ENCODE results near the gene TLR1. TPM values are rescaled to one million over a fixed set of nuclear protein-coding genes. Genes with fewer than 3 reads are reported as not detected.
"Not testable (repeated sequence)": the region's sequence is repeated elsewhere in the genome, so short reads cannot be mapped to it uniquely, and the experiment has no call there.

The TLR1 gene
- total RNA-seq, 1 experiment from 2014 or later, result not detected

DNA sequence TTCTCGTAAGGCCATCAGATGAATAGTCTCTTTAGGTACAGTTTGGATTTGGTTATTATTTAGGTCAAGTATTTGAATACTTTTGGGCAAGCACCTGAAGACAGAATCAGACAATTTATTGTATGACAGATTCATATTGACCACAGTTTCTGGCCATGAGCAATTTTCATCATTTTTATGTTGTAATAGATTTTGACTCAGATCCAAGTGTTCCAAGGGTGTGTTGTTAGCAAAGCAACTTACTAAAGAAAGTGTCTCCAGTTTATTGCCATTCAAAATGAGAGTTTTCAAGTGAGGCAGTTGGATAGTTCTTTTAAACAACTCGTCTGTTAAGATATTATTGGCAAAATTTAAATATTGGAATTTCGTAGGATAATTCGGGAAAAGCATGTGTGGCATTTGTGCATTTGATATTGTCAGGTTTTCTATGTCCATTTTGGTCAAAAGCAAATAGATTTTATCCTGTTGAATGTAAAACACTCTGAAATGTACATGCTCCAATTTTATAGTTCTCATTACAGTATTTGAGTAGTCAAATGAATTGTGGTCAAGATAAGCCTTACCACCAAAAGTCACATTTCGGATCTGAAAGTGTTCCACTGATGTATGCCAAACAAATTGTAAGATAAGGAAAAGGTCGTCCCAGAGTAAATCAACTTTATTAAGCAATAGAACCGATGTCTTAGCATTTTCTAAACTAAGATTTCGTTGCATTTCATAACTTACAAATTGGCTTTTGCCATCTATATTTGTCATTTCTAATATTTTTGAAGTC, 30.2 kb downstream of the TLR1 start:
- TF ChIP-seq, protein P1, sequence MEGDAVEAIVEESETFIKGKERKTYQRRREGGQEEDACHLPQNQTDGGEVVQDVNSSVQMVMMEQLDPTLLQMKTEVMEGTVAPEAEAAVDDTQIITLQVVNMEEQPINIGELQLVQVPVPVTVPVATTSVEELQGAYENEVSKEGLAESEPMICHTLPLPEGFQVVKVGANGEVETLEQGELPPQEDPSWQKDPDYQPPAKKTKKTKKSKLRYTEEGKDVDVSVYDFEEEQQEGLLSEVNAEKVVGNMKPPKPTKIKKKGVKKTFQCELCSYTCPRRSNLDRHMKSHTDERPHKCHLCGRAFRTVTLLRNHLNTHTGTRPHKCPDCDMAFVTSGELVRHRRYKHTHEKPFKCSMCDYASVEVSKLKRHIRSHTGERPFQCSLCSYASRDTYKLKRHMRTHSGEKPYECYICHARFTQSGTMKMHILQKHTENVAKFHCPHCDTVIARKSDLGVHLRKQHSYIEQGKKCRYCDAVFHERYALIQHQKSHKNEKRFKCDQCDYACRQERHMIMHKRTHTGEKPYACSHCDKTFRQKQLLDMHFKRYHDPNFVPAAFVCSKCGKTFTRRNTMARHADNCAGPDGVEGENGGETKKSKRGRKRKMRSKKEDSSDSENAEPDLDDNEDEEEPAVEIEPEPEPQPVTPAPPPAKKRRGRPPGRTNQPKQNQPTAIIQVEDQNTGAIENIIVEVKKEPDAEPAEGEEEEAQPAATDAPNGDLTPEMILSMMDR (conservative IDR thresholded peaks at IDR 0.05), result no peak

GRCh38 chr4:38770281-38770680, 34.3 kb downstream of the TLR1 start:
- no CpG with 5 or more reads among the region's 2 CpGs for WGBS (ENCODE audit: extremely low coverage, insufficient read length, low lambda C conversion rate)

More for the DNA sequence above, 30.2 kb downstream of the TLR1 start:
- no peak overlapping the region for H3K9ac ChIP-seq (ENCODE audit: extremely low read depth, insufficient read length, low read length)
- Mint-ChIP-seq H3K4me1 (no peaks in the 10 kb centered on the region), H3K9me3 (peaks cover 3 to 6% of the 10 kb centered on the region in 2 experiments; a peak in 2 of 5 replicates), H3K27me3 (ENCODE audit: low read depth) (no peaks in the 10 kb centered on the region; the same call in none of the 2 replicates), H3K36me3 (ENCODE audit: insufficient read depth in 1 of 3, low read depth in 3 of 3) (no peaks in the 10 kb centered on the region), H3K4me3 (no peak overlapping the region), H3K27ac (no peak overlapping the region)
- H3K4me1 ChIP-seq (ENCODE audit: insufficient read depth, low read length), result no peaks in the 10 kb centered on the region
- no peak overlapping the region for H3K4ac ChIP-seq (ENCODE audit: low read depth, low read length)
- no peak overlapping the region for H2AK5ac ChIP-seq (ENCODE audit: insufficient read length, low read length)
- no peak overlapping the region for H3K56ac ChIP-seq (ENCODE audit: insufficient read length, low read depth, low read length)
- H2BK12ac ChIP-seq (ENCODE audit: insufficient read length, low read depth, low read length), result no peak overlapping the region
- H2BK20ac ChIP-seq (ENCODE audit: low read depth, low read length, poor library complexity, severe bottlenecking), result no peak overlapping the region
- no peaks in the 10 kb centered on the region for H3K9me3 ChIP-seq (ENCODE audit: control insufficient read depth, low read depth, low read length)
- no peaks in the 10 kb centered on the region for H4K20me1 ChIP-seq (ENCODE audit: control insufficient read depth, insufficient read depth, insufficient read length)
- H3K23ac ChIP-seq (ENCODE audit: insufficient read length, low read depth, low read length), result no peak overlapping the region
- no peak overlapping the region for H4K8ac ChIP-seq (replicated peaks; ENCODE audit: insufficient read length, low read depth, low read length)
- H3K14ac ChIP-seq (ENCODE audit: insufficient read depth, low read length), result no peak overlapping the region
- no peak overlapping the region for H3K27ac ChIP-seq (ENCODE audit: insufficient read length, low read depth, low read length)
- H2AFZ ChIP-seq (ENCODE audit: low read length), result no peak overlapping the region
- no peak overlapping the region for H2BK15ac ChIP-seq (ENCODE audit: low read depth, low read length)
- no peaks in the 10 kb centered on the region for H3K23me2 ChIP-seq (ENCODE audit: insufficient read length, low read depth, low read length, poor library complexity, severe bottlenecking)
- H4K5ac ChIP-seq (ENCODE audit: insufficient read length, low read depth, low read length), result no peak overlapping the region
- H2BK5ac ChIP-seq (ENCODE audit: insufficient read length, low read length), result no peak overlapping the region
- no peak overlapping the region for H3K4me2 ChIP-seq (ENCODE audit: insufficient read depth, insufficient read length, low read length)
- H3T11ph ChIP-seq (ENCODE audit: low read length), result no peak overlapping the region
- no peak overlapping the region for H3K18ac ChIP-seq (ENCODE audit: insufficient read length, low read depth, low read length)
- H4K91ac ChIP-seq (ENCODE audit: insufficient read length, low read depth, low read length), result no peak overlapping the region
- WGBS (ENCODE audit: extremely low coverage, insufficient read length, low lambda C conversion rate), result 100% methylated on average over 2 of the region's 8 CpGs
- H2BK120ac ChIP-seq (ENCODE audit: low read depth, low read length, poor library complexity, severe bottlenecking), result no peak overlapping the region
- H3K27me3 ChIP-seq (ENCODE audit: insufficient read depth, low read length), result no peaks in the 10 kb centered on the region
- no peaks in the 10 kb centered on the region for H3K79me1 ChIP-seq (ENCODE audit: insufficient read depth, low read depth, low read length, poor library complexity, severe bottlenecking)
- DNase-seq, result no peak
- no peaks in the 10 kb centered on the region for H3K79me2 ChIP-seq (ENCODE audit: insufficient read depth, low read length)

More at GRCh38 chr4:38770281-38770680, 34.3 kb downstream of the TLR1 start:
- not testable (repeated sequence) for H3K18ac ChIP-seq (ENCODE audit: insufficient read length, low read depth, low read length); H2BK12ac ChIP-seq (ENCODE audit: insufficient read length, low read depth, low read length); H4K20me1 ChIP-seq (ENCODE audit: control insufficient read depth, insufficient read depth, insufficient read length); H3K4me2 ChIP-seq (ENCODE audit: insufficient read depth, insufficient read length, low read length); H2BK20ac ChIP-seq (ENCODE audit: low read depth, low read length, poor library complexity, severe bottlenecking); H4K5ac ChIP-seq (ENCODE audit: insufficient read length, low read depth, low read length); H2BK15ac ChIP-seq (ENCODE audit: low read depth, low read length); H3K4ac ChIP-seq (ENCODE audit: low read depth, low read length); H3K56ac ChIP-seq (ENCODE audit: insufficient read length, low read depth, low read length); H3K23ac ChIP-seq (ENCODE audit: insufficient read length, low read depth, low read length); H3K27ac Mint-ChIP-seq; H3K4me3 Mint-ChIP-seq; H3K36me3 Mint-ChIP-seq (ENCODE audit: insufficient read depth in 1 of 3, low read depth in 3 of 3); H3K79me1 ChIP-seq (ENCODE audit: insufficient read depth, low read depth, low read length, poor library complexity, severe bottlenecking); DNase-seq; H3K27me3 ChIP-seq (ENCODE audit: insufficient read depth, low read length); H4K8ac ChIP-seq (replicated peaks; ENCODE audit: insufficient read length, low read depth, low read length); H3K9ac ChIP-seq (ENCODE audit: extremely low read depth, insufficient read length, low read length); H3K27me3 Mint-ChIP-seq (ENCODE audit: low read depth); H3K27ac ChIP-seq (ENCODE audit: insufficient read length, low read depth, low read length); H3T11ph ChIP-seq (ENCODE audit: low read length); H3K4me1 ChIP-seq (ENCODE audit: insufficient read depth, low read length); H3K79me2 ChIP-seq (ENCODE audit: insufficient read depth, low read length); H2BK5ac ChIP-seq (ENCODE audit: insufficient read length, low read length); H3K4me1 Mint-ChIP-seq; H2BK120ac ChIP-seq (ENCODE audit: low read depth, low read length, poor library complexity, severe bottlenecking); H4K91ac ChIP-seq (ENCODE audit: insufficient read length, low read depth, low read length); H2AFZ ChIP-seq (ENCODE audit: low read length); H2AK5ac ChIP-seq (ENCODE audit: insufficient read length, low read length); H3K9me3 ChIP-seq (ENCODE audit: control insufficient read depth, low read depth, low read length); H3K14ac ChIP-seq (ENCODE audit: insufficient read depth, low read length); H3K9me3 Mint-ChIP-seq; H3K23me2 ChIP-seq (ENCODE audit: insufficient read length, low read depth, low read length, poor library complexity, severe bottlenecking)
